Measurements from ENCODE around the gene IRS2. TPM values are rescaled to one million over a fixed set of nuclear protein-coding genes. Genes with fewer than 3 reads are reported as not detected.

IRS2 gene
- total RNA-seq, 3 donors from 2014 or later = 25.8 to 38.2 (median 29.5) TPM

DNA sequence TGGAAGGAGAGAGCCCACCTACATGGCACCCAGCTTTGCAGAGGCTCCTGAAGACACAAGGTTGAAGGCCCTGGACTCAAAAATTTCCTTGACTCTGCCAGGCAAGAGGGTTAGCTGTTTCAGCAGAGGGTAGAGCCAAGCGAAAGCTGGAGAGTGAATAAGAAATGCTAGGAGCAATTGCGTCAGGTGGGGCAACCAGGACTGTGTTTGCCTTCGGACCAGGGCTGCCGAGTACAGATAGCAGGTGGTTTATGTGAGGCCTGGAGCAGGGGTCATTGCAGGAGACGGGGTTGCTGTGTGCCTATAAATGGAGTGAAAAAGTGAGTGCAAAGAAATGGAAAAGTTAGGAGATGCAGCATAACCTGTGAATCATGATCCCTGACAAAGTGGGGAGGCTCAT lies 59.1 kb downstream of the IRS2 start:
- H3K36me3 ChIP-seq = no peaks in the 10 kb centered on the region
- no peak for DNase-seq (ENCODE audit: low spot score in 2 of 2)
- TF ChIP-seq POLR2AphosphoS5 (IDR thresholded peaks at IDR 0.05) = no peak
- no peak for TF ChIP-seq POLR2A (IDR thresholded peaks at IDR 0.05)
- TF ChIP-seq, protein P1, sequence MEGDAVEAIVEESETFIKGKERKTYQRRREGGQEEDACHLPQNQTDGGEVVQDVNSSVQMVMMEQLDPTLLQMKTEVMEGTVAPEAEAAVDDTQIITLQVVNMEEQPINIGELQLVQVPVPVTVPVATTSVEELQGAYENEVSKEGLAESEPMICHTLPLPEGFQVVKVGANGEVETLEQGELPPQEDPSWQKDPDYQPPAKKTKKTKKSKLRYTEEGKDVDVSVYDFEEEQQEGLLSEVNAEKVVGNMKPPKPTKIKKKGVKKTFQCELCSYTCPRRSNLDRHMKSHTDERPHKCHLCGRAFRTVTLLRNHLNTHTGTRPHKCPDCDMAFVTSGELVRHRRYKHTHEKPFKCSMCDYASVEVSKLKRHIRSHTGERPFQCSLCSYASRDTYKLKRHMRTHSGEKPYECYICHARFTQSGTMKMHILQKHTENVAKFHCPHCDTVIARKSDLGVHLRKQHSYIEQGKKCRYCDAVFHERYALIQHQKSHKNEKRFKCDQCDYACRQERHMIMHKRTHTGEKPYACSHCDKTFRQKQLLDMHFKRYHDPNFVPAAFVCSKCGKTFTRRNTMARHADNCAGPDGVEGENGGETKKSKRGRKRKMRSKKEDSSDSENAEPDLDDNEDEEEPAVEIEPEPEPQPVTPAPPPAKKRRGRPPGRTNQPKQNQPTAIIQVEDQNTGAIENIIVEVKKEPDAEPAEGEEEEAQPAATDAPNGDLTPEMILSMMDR (IDR thresholded peaks at IDR 0.05) = no peak
- no peaks in the 10 kb centered on the region for H3K4me1 ChIP-seq
- no peak overlapping the region for H3K4me3 ChIP-seq
- no peaks in the 10 kb centered on the region for H3K9me3 ChIP-seq
- no peaks in the 10 kb centered on the region for H3K27me3 ChIP-seq
- no peak overlapping the region for H3K27ac ChIP-seq
- intact Hi-C loops (cut with DNase I; ENCODE audit: low total_unique reads) = no loop called here

- Histone ChIP-seq H3K36me3 (no peaks in the 10 kb centered on the region), H3K4me1 (no peaks in the 10 kb centered on the region), H3K4me3 (no peak overlapping the region), H3K27me3 (no peaks in the 10 kb centered on the region), H3K27ac (no peak overlapping the region), H3K9me3 (no peaks in the 10 kb centered on the region)
- TF ChIP-seq POLR2A (IDR thresholded peaks at IDR 0.05) (no peak), POLR2AphosphoS5 (IDR thresholded peaks at IDR 0.05) (no peak)
- TF ChIP-seq, protein P1 (IDR thresholded peaks at IDR 0.05) = no peak
- no peak for DNase-seq (ENCODE audit: low spot score in 2 of 2)
- intact Hi-C loops (cut with DNase I; ENCODE audit: low total_unique reads) = no loop called here
Observed at GRCh38 chr13:109725995-109726637, 60.3 kb downstream of the IRS2 start.

GRCh38 chr13:109725297-109725696 lies 61.1 kb downstream of the IRS2 start:
- no peak for DNase-seq (ENCODE audit: low spot score in 2 of 2)
- no peak overlapping the region for H3K4me3 ChIP-seq

GRCh38 chr13:109724603-109725002 lies 61.8 kb downstream of the IRS2 start:
- intact Hi-C loops (cut with DNase I; ENCODE audit: low total_unique reads) = no loop called here
- Histone ChIP-seq H3K9me3 (no peaks in the 10 kb centered on the region), H3K27ac (no peak overlapping the region), H3K4me1 (no peaks in the 10 kb centered on the region), H3K4me3 (no peak overlapping the region), H3K36me3 (no peaks in the 10 kb centered on the region), H3K27me3 (no peaks in the 10 kb centered on the region)
- no peak for TF ChIP-seq POLR2AphosphoS5 (IDR thresholded peaks at IDR 0.05)
- no peak for TF ChIP-seq POLR2A (IDR thresholded peaks at IDR 0.05)
- TF ChIP-seq, protein P1 (IDR thresholded peaks at IDR 0.05) = no peak
- DNase-seq (ENCODE audit: low spot score in 2 of 2) = no peak

More at GRCh38 chr13:109725297-109725696, 61.1 kb downstream of the IRS2 start:
- intact Hi-C loops (cut with DNase I; ENCODE audit: low total_unique reads) = no loop called here
- TF ChIP-seq, protein P1 (IDR thresholded peaks at IDR 0.05) = no peak
- TF ChIP-seq POLR2A (IDR thresholded peaks at IDR 0.05) (no peak), POLR2AphosphoS5 (IDR thresholded peaks at IDR 0.05) (no peak)
- no peaks in the 10 kb centered on the region for H3K4me1 ChIP-seq
- H3K9me3 ChIP-seq = no peaks in the 10 kb centered on the region
- no peaks in the 10 kb centered on the region for H3K27me3 ChIP-seq
- no peaks in the 10 kb centered on the region for H3K36me3 ChIP-seq
- H3K27ac ChIP-seq = no peak overlapping the region

- H3K4me1 ChIP-seq = no peaks in the 10 kb centered on the region
- intact Hi-C loops (cut with DNase I; ENCODE audit: low total_unique reads) = no loop called here
- DNase-seq (ENCODE audit: low spot score in 2 of 2) = no peak
- H3K27me3 ChIP-seq = no peaks in the 10 kb centered on the region
- H3K4me3 ChIP-seq = no peak overlapping the region
- no peak overlapping the region for H3K27ac ChIP-seq
- H3K9me3 ChIP-seq = no peaks in the 10 kb centered on the region
- H3K36me3 ChIP-seq = no peaks in the 10 kb centered on the region
- TF ChIP-seq, protein P1 (IDR thresholded peaks at IDR 0.05) = no peak
- TF ChIP-seq POLR2A (IDR thresholded peaks at IDR 0.05) (no peak), POLR2AphosphoS5 (IDR thresholded peaks at IDR 0.05) (no peak)
Observed at GRCh38 chr13:109723046-109723445, 63.3 kb downstream of the IRS2 start.

Measured in breast epithelium (tissue), 4 donors.